ENCODE measurements around the gene MED13. TPM values are rescaled to one million over a fixed set of nuclear protein-coding genes. Genes with fewer than 3 reads are reported as not detected.

Gene MED13
- total RNA-seq, 4 donors from 2014 or later: 34.5 to 64.9 (median 52.0) TPM

DNA sequence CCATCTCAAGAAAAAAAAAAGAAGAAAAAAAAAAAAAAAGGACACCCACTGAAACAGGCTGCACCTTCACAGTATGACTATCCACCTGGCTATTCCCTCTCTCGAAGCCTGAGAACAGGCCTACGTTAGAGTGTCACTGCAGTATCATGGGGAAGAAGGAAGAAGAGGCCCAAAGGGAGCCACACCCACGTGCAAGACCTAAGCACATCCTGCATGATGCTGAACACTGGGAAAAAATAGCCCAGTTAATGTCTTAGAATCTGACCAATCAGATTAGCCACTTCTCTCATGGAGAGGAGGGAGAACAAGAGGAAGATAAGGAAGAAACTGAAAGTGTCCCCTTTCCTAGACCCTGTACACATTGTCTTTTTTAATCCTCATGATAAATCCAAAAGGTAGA, 19.5 kb upstream of the MED13 start:
- WGBS, 2 donors (ENCODE audit: low coverage in 1 of 2): 17 to 63% methylated on average over 1 to 3 of the region's 3 CpGs
- Histone ChIP-seq H3K27me3 (peaks cover 18% of the 10 kb centered on the region), H3K4me3 (no peak overlapping the region), H3K9me3 (no peaks in the 10 kb centered on the region), H3K36me3 (no peaks in the 10 kb centered on the region), H3K27ac (no peak overlapping the region), H3K4me1 (no peaks in the 10 kb centered on the region)
- no peak for TF ChIP-seq EP300 (IDR thresholded peaks at IDR 0.05)
- no peak for TF ChIP-seq POLR2A (IDR thresholded peaks at IDR 0.05)
- TF ChIP-seq POLR2AphosphoS5 (IDR thresholded peaks at IDR 0.05): no peak
- TF ChIP-seq, protein P1, sequence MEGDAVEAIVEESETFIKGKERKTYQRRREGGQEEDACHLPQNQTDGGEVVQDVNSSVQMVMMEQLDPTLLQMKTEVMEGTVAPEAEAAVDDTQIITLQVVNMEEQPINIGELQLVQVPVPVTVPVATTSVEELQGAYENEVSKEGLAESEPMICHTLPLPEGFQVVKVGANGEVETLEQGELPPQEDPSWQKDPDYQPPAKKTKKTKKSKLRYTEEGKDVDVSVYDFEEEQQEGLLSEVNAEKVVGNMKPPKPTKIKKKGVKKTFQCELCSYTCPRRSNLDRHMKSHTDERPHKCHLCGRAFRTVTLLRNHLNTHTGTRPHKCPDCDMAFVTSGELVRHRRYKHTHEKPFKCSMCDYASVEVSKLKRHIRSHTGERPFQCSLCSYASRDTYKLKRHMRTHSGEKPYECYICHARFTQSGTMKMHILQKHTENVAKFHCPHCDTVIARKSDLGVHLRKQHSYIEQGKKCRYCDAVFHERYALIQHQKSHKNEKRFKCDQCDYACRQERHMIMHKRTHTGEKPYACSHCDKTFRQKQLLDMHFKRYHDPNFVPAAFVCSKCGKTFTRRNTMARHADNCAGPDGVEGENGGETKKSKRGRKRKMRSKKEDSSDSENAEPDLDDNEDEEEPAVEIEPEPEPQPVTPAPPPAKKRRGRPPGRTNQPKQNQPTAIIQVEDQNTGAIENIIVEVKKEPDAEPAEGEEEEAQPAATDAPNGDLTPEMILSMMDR (IDR thresholded peaks at IDR 0.05): no peak
- ATAC-seq: no peak

DNA sequence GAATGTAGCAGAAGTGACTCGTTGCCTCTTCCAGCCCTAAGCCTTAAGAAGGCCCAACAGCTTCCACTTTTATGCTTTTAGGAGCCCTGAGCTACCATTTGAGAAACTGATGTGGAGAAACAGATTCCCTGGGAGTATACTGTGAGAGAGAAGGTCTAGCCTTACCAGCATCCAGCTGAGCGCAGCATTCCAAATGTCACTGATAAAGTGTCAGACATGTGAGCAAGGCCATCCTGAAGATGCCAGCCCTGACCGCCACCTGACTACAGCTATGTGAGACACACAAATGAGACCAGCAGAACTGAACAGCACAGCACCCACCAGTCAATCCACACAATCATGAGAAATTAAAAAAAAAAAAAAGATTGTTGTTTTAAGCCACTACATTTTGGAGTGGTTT, 18.6 kb upstream of the MED13 start:
- no peaks in the 10 kb centered on the region for H3K4me1 ChIP-seq
- ATAC-seq: no peak
- no peaks in the 10 kb centered on the region for H3K9me3 ChIP-seq
- H3K36me3 ChIP-seq: no peaks in the 10 kb centered on the region
- no peak overlapping the region for H3K4me3 ChIP-seq
- TF ChIP-seq POLR2A (IDR thresholded peaks at IDR 0.05) (no peak), POLR2AphosphoS5 (IDR thresholded peaks at IDR 0.05) (no peak), EP300 (IDR thresholded peaks at IDR 0.05) (no peak)
- TF ChIP-seq, protein P1 (IDR thresholded peaks at IDR 0.05): no peak
- H3K27ac ChIP-seq: no peak overlapping the region
- 79 to 80% methylated on average over 2 of the region's 3 CpGs for WGBS, 2 donors (ENCODE audit: low coverage in 1 of 2)
- H3K27me3 ChIP-seq: peaks cover 21% of the 10 kb centered on the region

DNA sequence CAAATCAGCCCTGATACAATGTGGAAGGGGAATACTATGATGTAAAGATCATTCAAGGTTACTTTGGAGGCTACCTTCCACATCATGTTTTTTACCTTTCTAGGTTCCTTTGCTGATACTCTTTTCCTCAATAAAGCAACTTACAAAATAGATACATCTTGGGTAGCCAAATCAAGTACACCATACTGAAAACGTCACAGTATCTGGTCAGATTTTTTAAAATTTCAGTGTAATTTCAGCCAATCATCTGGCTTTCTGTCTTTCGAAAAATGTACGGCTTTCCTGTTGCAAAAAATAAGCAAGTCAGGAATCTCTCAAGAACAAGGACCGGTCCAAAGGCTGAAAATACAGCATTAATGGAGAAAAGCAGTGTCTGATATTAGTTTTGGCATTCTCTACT, 15.6 kb upstream of the MED13 start:
- no peak overlapping the region for H3K4me3 ChIP-seq
- H3K4me1 ChIP-seq: no peaks in the 10 kb centered on the region

DNA sequence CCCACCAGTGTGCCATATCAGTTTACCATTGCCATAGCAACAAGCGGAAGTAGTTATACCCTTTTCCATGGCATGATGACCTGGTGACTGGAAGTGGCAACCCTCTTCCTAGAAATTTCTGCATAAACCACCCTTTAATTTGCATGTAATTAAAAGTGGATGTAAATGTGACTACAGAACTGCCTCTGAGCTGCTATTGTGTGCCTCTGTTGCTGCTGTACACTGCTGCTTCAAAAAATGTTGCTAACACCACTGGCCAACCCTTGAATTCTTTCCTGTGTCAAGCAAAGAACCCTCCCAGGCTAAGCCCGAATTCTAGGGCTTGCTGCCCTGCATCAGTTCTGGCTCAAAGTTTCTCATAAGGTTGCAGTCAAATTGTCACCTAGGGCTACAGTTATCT, 12.9 kb upstream of the MED13 start:
- TF ChIP-seq POLR2A (IDR thresholded peaks at IDR 0.05) (no peak), POLR2AphosphoS5 (IDR thresholded peaks at IDR 0.05) (no peak), EP300 (IDR thresholded peaks at IDR 0.05) (no peak)
- TF ChIP-seq, protein P1 (IDR thresholded peaks at IDR 0.05): no peak
- Histone ChIP-seq H3K4me3 (no peak overlapping the region), H3K4me1 (no peaks in the 10 kb centered on the region), H3K27me3 (peaks cover 30% of the 10 kb centered on the region), H3K36me3 (no peaks in the 10 kb centered on the region), H3K9me3 (no peaks in the 10 kb centered on the region), H3K27ac (no peak overlapping the region)
- ATAC-seq: no peak
- WGBS, 2 donors (ENCODE audit: low coverage in 1 of 2): 71 to 100% methylated on average over 1 to 2 of the region's 2 CpGs

More for the DNA sequence above, 15.6 kb upstream of the MED13 start:
- TF ChIP-seq, protein P1 (IDR thresholded peaks at IDR 0.05): no peak
- TF ChIP-seq POLR2A (IDR thresholded peaks at IDR 0.05): no peak
- no peak for TF ChIP-seq POLR2AphosphoS5 (IDR thresholded peaks at IDR 0.05)
- no peak for TF ChIP-seq EP300 (IDR thresholded peaks at IDR 0.05)
- Histone ChIP-seq H3K36me3 (no peaks in the 10 kb centered on the region), H3K27ac (no peak overlapping the region), H3K9me3 (no peaks in the 10 kb centered on the region), H3K27me3 (peaks cover 30% of the 10 kb centered on the region)
- 79 to 82% methylated on average over 4 of the region's 4 CpGs for WGBS, 2 donors (ENCODE audit: low coverage in 1 of 2)
- no peak for ATAC-seq

DNA sequence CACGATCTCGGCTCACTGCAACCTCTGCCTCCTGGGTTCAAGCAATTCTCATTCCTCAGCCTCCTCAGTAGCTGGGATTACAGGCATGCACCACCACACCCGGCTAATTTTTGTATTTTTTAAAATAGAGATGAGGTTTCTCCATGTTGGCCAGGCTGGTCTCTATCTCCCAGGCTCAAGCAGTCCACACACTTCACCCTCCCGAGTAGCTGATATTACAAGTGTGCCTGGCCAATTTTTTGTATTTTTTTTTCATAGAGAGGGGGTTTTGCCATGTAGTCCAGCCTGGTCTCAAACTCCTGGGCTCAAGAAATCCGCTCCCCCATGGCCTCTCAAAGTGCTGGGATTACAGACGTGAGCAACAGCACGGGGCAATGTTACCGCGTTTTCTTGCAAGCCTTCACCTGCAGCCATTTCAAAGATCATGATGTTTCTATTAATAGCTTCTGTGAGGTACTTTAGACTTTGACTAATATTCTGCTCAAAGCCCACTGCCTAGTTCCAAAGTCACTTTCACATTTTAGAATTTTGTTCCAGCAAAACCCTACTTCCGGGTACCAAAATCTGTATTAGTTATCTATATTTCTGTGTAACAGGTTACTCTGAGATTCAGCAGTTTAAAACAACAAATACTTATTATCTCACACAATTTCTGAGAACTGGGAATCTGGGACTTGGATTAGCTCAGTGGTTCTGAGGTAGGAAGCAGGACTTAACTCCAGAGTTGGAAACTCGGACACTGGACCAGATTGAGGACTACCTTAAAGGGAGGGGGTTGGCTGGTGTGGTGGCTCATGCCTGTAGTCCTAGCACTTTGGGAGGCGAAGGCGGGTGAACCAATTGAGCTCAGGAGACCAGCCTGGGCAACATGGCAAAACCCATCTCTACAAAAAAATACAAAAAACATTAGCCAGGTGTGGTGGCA, 12.0 kb upstream of the MED13 start:
- Histone ChIP-seq H3K27ac (no peak overlapping the region), H3K27me3 (peaks cover 28% of the 10 kb centered on the region), H3K4me1 (no peaks in the 10 kb centered on the region), H3K9me3 (no peaks in the 10 kb centered on the region), H3K4me3 (no peak overlapping the region), H3K36me3 (no peaks in the 10 kb centered on the region)
- TF ChIP-seq, protein P1 (IDR thresholded peaks at IDR 0.05): no peak
- TF ChIP-seq POLR2AphosphoS5 (IDR thresholded peaks at IDR 0.05) (no peak), POLR2A (IDR thresholded peaks at IDR 0.05) (no peak), EP300 (IDR thresholded peaks at IDR 0.05) (no peak)
- 84 to 87% methylated on average over 5 to 13 of the region's 13 CpGs for WGBS, 2 donors (ENCODE audit: low coverage in 1 of 2)
- ATAC-seq: no peak

Data from gastroesophageal sphincter (tissue), 4 donors.